WERI-Rb-1 (cell line): ENCODE measurements around the gene MMP2.
A peak's percentile ranks its signal among the peaks of the same experiment; 100 is the strongest.

Experiments
- DNase-seq: peaks from one replicate; pipeline ENCODE4 v3.0.0-alpha.2; 2020
- H3K27ac ChIP-seq: fragments of 250-450 bp; sonication (Bioruptor Pico); 2 replicates; pipeline ENCODE4 v1.5.1; 2020; ENCODE audit warnings: mild to moderate bottlenecking, moderate library complexity
- H3K27me3 ChIP-seq: fragments of 250-450 bp; sonication (Bioruptor Pico); 2 replicates; pipeline ENCODE4 v1.5.1; 2021; ENCODE audit warnings: mild to moderate bottlenecking, low read depth, moderate library complexity; ENCODE audit not compliant: insufficient read depth, severe bottlenecking
- H3K36me3 ChIP-seq: fragments of 250-450 bp; sonication (Bioruptor Pico); 2 replicates; pipeline ENCODE4 v1.5.1; 2020; ENCODE audit warnings: mild to moderate bottlenecking, moderate library complexity
- H3K4me3 ChIP-seq: 2 replicates; pipeline ENCODE4 v1.5.1; 2011; ENCODE audit warnings: low read depth, mild to moderate bottlenecking, control low read depth, low read length
- H3K9me3 ChIP-seq: fragments of 250-450 bp; sonication (Bioruptor Pico); 2 replicates; pipeline ENCODE4 v1.5.1; 2021; ENCODE audit warnings: mild to moderate bottlenecking, moderate library complexity; ENCODE audit not compliant: severe bottlenecking
- CTCF ChIP-seq: IDR thresholded peaks from 2 replicates; pipeline ENCODE4 v1.5.1; 2011; ENCODE audit warnings: low read depth, mild to moderate bottlenecking, control low read depth, inconsistent platforms, low read length

MMP2 gene

GRCh38 chr16:55470533-55471371 lies 8.2 kb upstream of the MMP2 start:
- peak; percentile 88 for DNase-seq
- Histone ChIP-seq H3K27ac (peak overlapping the region; percentile 38), H3K36me3 (no peaks in the 10 kb centered on the region), H3K27me3 (no peaks in the 10 kb centered on the region), H3K4me3 (no peak overlapping the region), H3K9me3 (no peaks in the 10 kb centered on the region)
- TF ChIP-seq CTCF: no peak

- H3K4me3 ChIP-seq: no peak overlapping the region
- peak overlapping the region; percentile 38; the same call in 1 of the 2 replicates for H3K27ac ChIP-seq
- no peak for TF ChIP-seq CTCF
- H3K9me3 ChIP-seq: no peaks in the 10 kb centered on the region
- no peaks in the 10 kb centered on the region for H3K27me3 ChIP-seq
- no peaks in the 10 kb centered on the region for H3K36me3 ChIP-seq
- no peak for DNase-seq
These were observed 7.4 kb upstream of the MMP2 start for GRCh38 chr16:55471448-55472097.

- TF ChIP-seq CTCF: no peak
- Histone ChIP-seq H3K27me3 (no peaks in the 10 kb centered on the region), H3K36me3 (no peaks in the 10 kb centered on the region), H3K9me3 (no peaks in the 10 kb centered on the region), H3K27ac (no peak overlapping the region), H3K4me3 (no peak overlapping the region)
- no peak for DNase-seq
These were observed 5.4 kb upstream of the MMP2 start for GRCh38 chr16:55473587-55473986.

- Histone ChIP-seq H3K36me3 (no peaks in the 10 kb centered on the region), H3K27me3 (no peaks in the 10 kb centered on the region), H3K27ac (no peak overlapping the region), H3K9me3 (no peaks in the 10 kb centered on the region), H3K4me3 (no peak overlapping the region)
- DNase-seq: no peak
- no peak for TF ChIP-seq CTCF
These were observed 4.2 kb upstream of the MMP2 start for GRCh38 chr16:55474821-55475220.

GRCh38 chr16:55475919-55476318 lies 3.1 kb upstream of the MMP2 start:
- Histone ChIP-seq H3K9me3 (no peaks in the 10 kb centered on the region), H3K4me3 (no peak overlapping the region), H3K27ac (no peak overlapping the region), H3K36me3 (no peaks in the 10 kb centered on the region), H3K27me3 (no peaks in the 10 kb centered on the region)
- no peak for DNase-seq
- TF ChIP-seq CTCF: no peak
